Left hindlimb (tissue), 1 donor: ENCODE measurements around the gene STPG2.
"Not testable (repeated sequence)": the region's sequence is repeated elsewhere in the genome, so short reads cannot be mapped to it uniquely, and the experiment has no call there.

Experiments
- DNase-seq: peaks from one replicate; pipeline ENCODE4 v3.0.0-alpha.2; 2018

Gene STPG2

GRCh38 chr4:97942137-97942536 lies 201.1 kb downstream of the STPG2 start:
- DNase-seq = no peak

GRCh38 chr4:97938141-97938540 lies 205.1 kb downstream of the STPG2 start:
- DNase-seq = no peak

- DNase-seq = no peak
These were observed 218.8 kb downstream of the STPG2 start for GRCh38 chr4:97924341-97924958.

GRCh38 chr4:97923096-97923495 lies 220.2 kb downstream of the STPG2 start:
- no peak for DNase-seq

GRCh38 chr4:97917115-97917514 lies 226.2 kb downstream of the STPG2 start:
- DNase-seq = no peak

- DNase-seq = no peak
These were observed 231.1 kb downstream of the STPG2 start for GRCh38 chr4:97912156-97912555.

GRCh38 chr4:97911236-97911906 lies 231.9 kb downstream of the STPG2 start:
- DNase-seq = no peak

- DNase-seq = no peak
These were observed 233.3 kb downstream of the STPG2 start for GRCh38 chr4:97910005-97910404.

- DNase-seq = not testable (repeated sequence)
These were observed 239.7 kb downstream of the STPG2 start for GRCh38 chr4:97903436-97904189.

GRCh38 chr4:97900229-97900628 lies 243.0 kb downstream of the STPG2 start:
- no peak for DNase-seq

- no peak for DNase-seq
These were observed 250.5 kb downstream of the STPG2 start for GRCh38 chr4:97892592-97893266.

- no peak for DNase-seq
These were observed 263.3 kb downstream of the STPG2 start for GRCh38 chr4:97879942-97880341.

- DNase-seq = no peak
These were observed 275.2 kb downstream of the STPG2 start for GRCh38 chr4:97868097-97868496.

GRCh38 chr4:97867557-97868091 lies 275.7 kb downstream of the STPG2 start:
- no peak for DNase-seq

- no peak for DNase-seq
These were observed 276.3 kb downstream of the STPG2 start for GRCh38 chr4:97866821-97867556.

- no peak for DNase-seq
These were observed 292.2 kb downstream of the STPG2 start for GRCh38 chr4:97851115-97851514.

- DNase-seq = no peak
These were observed 297.5 kb downstream of the STPG2 start for GRCh38 chr4:97845758-97846157.

- DNase-seq = no peak
These were observed 301.8 kb downstream of the STPG2 start for GRCh38 chr4:97841512-97841911.

- DNase-seq = no peak
These were observed 306.6 kb downstream of the STPG2 start for GRCh38 chr4:97836662-97837061.

GRCh38 chr4:97828646-97829045 lies 314.6 kb downstream of the STPG2 start:
- DNase-seq = no peak

GRCh38 chr4:97819294-97819693 lies 324.0 kb downstream of the STPG2 start:
- DNase-seq = no peak

GRCh38 chr4:97812768-97813167 lies 330.5 kb downstream of the STPG2 start:
- DNase-seq = no peak
